HUDEP-2 (cell line): ENCODE measurements around the gene OR13J1.

ENCODE experiments used
- DNase-seq, 76 experiments: peaks; one replicate each; lab custom pipeline; 2025; ENCODE audit not compliant: unreplicated experiment in 76 of 76; lab: John Stamatoyannopoulos, UW

Gene OR13J1

GRCh38 chr9:35836595-35836994 is 33.6 kb downstream of the OR13J1 start:
- no peak for DNase-seq

GRCh38 chr9:35835766-35836165 is 34.4 kb downstream of the OR13J1 start:
- no peak for DNase-seq

- DNase-seq, result peak in 26 of 76 experiments; percentile 4 to 45 (median 15)
Observed at GRCh38 chr9:35835216-35835632, 35.0 kb downstream of the OR13J1 start.

- no peak for DNase-seq
Observed at GRCh38 chr9:35834260-35835215, 35.7 kb downstream of the OR13J1 start.

GRCh38 chr9:35832814-35833213 is 37.4 kb downstream of the OR13J1 start:
- no peak for DNase-seq

- DNase-seq, result no peak
Observed at GRCh38 chr9:35831040-35831439, 39.2 kb downstream of the OR13J1 start.

GRCh38 chr9:35829764-35830096 is 40.5 kb downstream of the OR13J1 start:
- no peak for DNase-seq

- peak in 75 of 76 experiments; percentile 11 to 95 (median 80) for DNase-seq
Observed at GRCh38 chr9:35829084-35829763, 41.0 kb downstream of the OR13J1 start, which contains the start of gene TMEM8B. TMEM8B (plus strand) TSS chr9:35829228; CDS start chr9:35829448, 220 bp downstream.

- no peak for DNase-seq
Observed at GRCh38 chr9:35828716-35829083, 41.5 kb downstream of the OR13J1 start, which contains the start of gene FAM221B. FAM221B (minus strand) TSS chr9:35828732; CDS start chr9:35826161, 2,571 bp downstream.

- no peak for DNase-seq
Observed at GRCh38 chr9:35827486-35827885, 42.7 kb downstream of the OR13J1 start.

GRCh38 chr9:35826071-35826701 is 44.0 kb downstream of the OR13J1 start:
- DNase-seq, result peak in 39 of 76 experiments; percentile 3 to 70 (median 28)

GRCh38 chr9:35822926-35823325 is 47.3 kb downstream of the OR13J1 start:
- DNase-seq, result no peak

- DNase-seq, result peak in 5 of 76 experiments; percentile 7 to 19 (median 9)
Observed at GRCh38 chr9:35820076-35820475, 50.1 kb downstream of the OR13J1 start.
